ENCODE measurements around the gene ATP2B3. TPM values are rescaled to one million over a fixed set of nuclear protein-coding genes. Genes with fewer than 3 reads are reported as not detected.

ATP2B3 gene
- total RNA-seq, 1 donor from 2014 or later: not detected

- Mint-ChIP-seq H3K36me3 (ENCODE audit: low read depth) (no peaks in the 10 kb centered on the region), H3K9me3 (no peaks in the 10 kb centered on the region), H3K4me3 (no peak overlapping the region), H3K4me1 (peaks cover 3% of the 10 kb centered on the region), H3K27ac (no peak overlapping the region), H3K27me3 (no peaks in the 10 kb centered on the region)
- CTCF ChIA-PET: interaction anchor here (1.0 kb wide), 1 partner anchor 33 kb away, joined by 3 read pairs; no protein-coding TSS in a partner anchor
- no peak for ATAC-seq (ENCODE audit: low read depth)
- no peak for DNase-seq
- no peak for TF ChIP-seq CTCF (IDR thresholded peaks at IDR 0.05)
- POLR2A ChIA-PET: interaction anchor here (0.8 kb wide), 1 partner anchor 11 kb away, joined by 3 read pairs; no protein-coding TSS in a partner anchor
- intact Hi-C loops (cut with micrococcal nuclease): no loop called here
Observed at GRCh38 chrX:153606503-153606902, 89.1 kb downstream of the ATP2B3 start.

- no peaks in the 10 kb centered on the region for H3K9me3 Mint-ChIP-seq
- peaks cover 9% of the 10 kb centered on the region for H3K4me1 Mint-ChIP-seq
- TF ChIP-seq CTCF (IDR thresholded peaks at IDR 0.05): no peak
- H3K27me3 Mint-ChIP-seq: peaks cover 1% of the 10 kb centered on the region
- no peak overlapping the region for H3K4me3 Mint-ChIP-seq
- no peak for ATAC-seq (ENCODE audit: low read depth)
- no peak overlapping the region for H3K27ac Mint-ChIP-seq
- no peaks in the 10 kb centered on the region for H3K36me3 Mint-ChIP-seq (ENCODE audit: low read depth)
- POLR2A ChIA-PET: interaction anchor here (0.5 kb wide), 1 partner anchor 55 kb away, joined by 3 read pairs; no protein-coding TSS in a partner anchor
- CTCF ChIA-PET: no interaction called here
- intact Hi-C loops (cut with micrococcal nuclease): no loop called here
- DNase-seq: no peak
Observed at GRCh38 chrX:153608376-153608775, 90.9 kb downstream of the ATP2B3 start.

GRCh38 chrX:153608806-153609205 is 91.4 kb downstream of the ATP2B3 start:
- no peak for TF ChIP-seq CTCF (IDR thresholded peaks at IDR 0.05)
- no peak overlapping the region for H3K4me3 Mint-ChIP-seq
- peaks cover 3% of the 10 kb centered on the region for H3K27me3 Mint-ChIP-seq
- H3K4me1 Mint-ChIP-seq: peaks cover 9% of the 10 kb centered on the region
- DNase-seq (no peak), ATAC-seq (ENCODE audit: low read depth) (no peak)
- H3K36me3 Mint-ChIP-seq (ENCODE audit: low read depth): no peaks in the 10 kb centered on the region
- no peak overlapping the region for H3K27ac Mint-ChIP-seq
- H3K9me3 Mint-ChIP-seq: no peaks in the 10 kb centered on the region
- ChIA-PET CTCF (interaction anchor here (1.2 to 1.9 kb wide), 5 partner anchors 9 to 60 kb away, joined by 3 to 12 read pairs (median 7); no protein-coding TSS in a partner anchor), POLR2A (interaction anchor here (0.5 to 2.0 kb wide), 2 partner anchors 9 to 55 kb away, joined by 3 to 12 read pairs; partner anchors contain the start of gene CCNQ)
- intact Hi-C loops (cut with micrococcal nuclease): no loop called here

GRCh38 chrX:153609917-153610835 is 92.7 kb downstream of the ATP2B3 start:
- ChIA-PET POLR2A (interaction anchor here (0.9 to 2.0 kb wide), 2 partner anchors 10 to 37 kb away, joined by 3 to 12 read pairs; partner anchors contain the start of genes CCNQ and DUSP9), CTCF (interaction anchor here (1.0 to 1.9 kb wide), 7 partner anchors 9 to 58 kb away, joined by 3 to 12 read pairs (median 4); partner anchors contain the start of gene DUSP9)
- intact Hi-C loops (cut with micrococcal nuclease): loop anchor here (1.0 to 5.0 kb wide), 5 partner anchors 11 to 55 kb away; partner anchors contain the start of gene CCNQ
- Mint-ChIP-seq H3K4me1 (peaks cover 9% of the 10 kb centered on the region), H3K36me3 (ENCODE audit: low read depth) (no peaks in the 10 kb centered on the region), H3K27me3 (peaks cover 3% of the 10 kb centered on the region), H3K4me3 (peak overlapping the region; percentile 82), H3K27ac (no peak overlapping the region), H3K9me3 (no peaks in the 10 kb centered on the region)
- DNase-seq (peak; percentile 63), ATAC-seq (ENCODE audit: low read depth) (peak; percentile 92)
- no peak for TF ChIP-seq CTCF (IDR thresholded peaks at IDR 0.05)

GRCh38 chrX:153610836-153611213 is 93.4 kb downstream of the ATP2B3 start:
- TF ChIP-seq CTCF (IDR thresholded peaks at IDR 0.05): no peak
- Mint-ChIP-seq H3K4me1 (peaks cover 9% of the 10 kb centered on the region), H3K36me3 (ENCODE audit: low read depth) (no peaks in the 10 kb centered on the region), H3K27ac (no peak overlapping the region), H3K9me3 (no peaks in the 10 kb centered on the region), H3K4me3 (peak overlapping the region; percentile 82), H3K27me3 (peaks cover 3% of the 10 kb centered on the region)
- CTCF ChIA-PET: interaction anchor here (1.0 kb wide), 1 partner anchor 36 kb away, joined by 3 read pairs; the partner anchor contains the start of gene DUSP9
- ATAC-seq (ENCODE audit: low read depth) (no peak), DNase-seq (no peak)
- POLR2A ChIA-PET: no interaction called here
- intact Hi-C loops (cut with micrococcal nuclease): loop anchor here (1.0 to 5.0 kb wide), 5 partner anchors 12 to 56 kb away; partner anchors contain the start of gene CCNQ

Measured in activated B cell treated with CpG ODN at 0.5 μM for 24 hours (primary cell).